Pericardium fibroblast (primary cell): Measurements from ENCODE around the gene C17orf50. TPM values are rescaled to one million over a fixed set of nuclear protein-coding genes. Genes with fewer than 3 reads are reported as not detected.

Experiments
- total RNA-seq: library from RNA; depleted of rRNA; stranded (reverse); fragments of >200 nt; gene quantifications from 2 replicates; pipeline ENCODE4 v1.2.3, GENCODE V29; 2015

Gene C17orf50
- not detected in 2 replicates for total RNA-seq

DNA sequence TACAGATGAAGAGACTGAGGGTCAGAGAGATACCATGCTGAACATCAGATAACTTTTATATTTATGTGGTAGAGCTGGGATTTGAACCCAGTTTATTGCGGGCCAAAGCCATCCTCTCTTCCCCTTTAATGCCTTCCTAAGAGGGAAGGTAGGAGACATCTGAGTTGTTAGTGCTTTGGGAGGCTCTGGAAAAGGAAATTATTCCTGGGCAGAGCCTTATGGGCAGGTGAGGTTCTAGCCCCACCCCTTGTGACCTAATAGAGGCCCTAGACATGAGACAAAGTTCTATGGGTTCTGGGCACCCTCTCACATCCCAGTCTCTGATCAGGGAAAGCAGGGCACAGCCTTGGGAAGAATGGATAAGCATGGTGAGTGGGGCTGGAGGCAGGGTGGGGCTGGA, at the start of gene C17orf50:
Gene C17orf50 (plus strand): TSS at position 301 of the 400 bp plus-strand sequence. CDS start 55 bp downstream, at position 356.

DNA sequence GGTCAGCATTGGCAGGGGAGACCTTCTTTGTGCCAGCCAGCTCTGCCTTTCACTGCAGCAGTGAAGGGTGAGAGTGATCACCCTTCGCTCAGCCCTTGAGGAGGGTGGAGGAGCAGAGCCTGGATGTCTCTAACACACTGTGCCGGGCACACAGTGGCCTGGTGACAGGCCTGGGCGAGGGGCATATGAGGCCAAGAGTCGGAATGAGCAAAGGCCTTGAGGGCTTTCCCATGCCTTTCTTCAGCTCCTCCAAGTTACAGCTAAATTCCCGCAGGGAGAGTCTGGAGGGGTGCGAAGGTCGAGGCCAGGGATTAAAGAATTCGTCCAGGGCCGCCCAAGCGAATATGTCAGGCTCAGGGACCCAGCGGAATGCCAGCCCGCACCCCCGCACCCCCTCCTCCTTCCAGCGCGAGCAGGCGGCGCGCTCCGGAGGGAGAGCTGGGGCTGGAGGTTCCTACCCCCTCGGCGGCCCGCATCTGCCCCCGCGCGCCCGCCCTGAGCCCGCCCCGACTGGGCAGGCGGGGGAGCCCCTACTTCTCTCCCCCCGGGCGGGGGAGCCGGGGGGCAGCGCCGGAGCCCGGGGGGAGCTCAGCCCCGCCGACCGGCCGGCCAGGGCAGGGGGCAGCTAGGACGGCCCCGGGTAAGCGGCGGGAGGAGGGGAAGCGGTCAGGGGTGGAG, 29.3 kb upstream of the C17orf50 start, which contains the start of gene RASL10B:
Gene RASL10B (plus strand): TSS at position 401 of the 678 bp plus-strand sequence. CDS start 3,546 bp downstream, outside the sequence.

DNA sequence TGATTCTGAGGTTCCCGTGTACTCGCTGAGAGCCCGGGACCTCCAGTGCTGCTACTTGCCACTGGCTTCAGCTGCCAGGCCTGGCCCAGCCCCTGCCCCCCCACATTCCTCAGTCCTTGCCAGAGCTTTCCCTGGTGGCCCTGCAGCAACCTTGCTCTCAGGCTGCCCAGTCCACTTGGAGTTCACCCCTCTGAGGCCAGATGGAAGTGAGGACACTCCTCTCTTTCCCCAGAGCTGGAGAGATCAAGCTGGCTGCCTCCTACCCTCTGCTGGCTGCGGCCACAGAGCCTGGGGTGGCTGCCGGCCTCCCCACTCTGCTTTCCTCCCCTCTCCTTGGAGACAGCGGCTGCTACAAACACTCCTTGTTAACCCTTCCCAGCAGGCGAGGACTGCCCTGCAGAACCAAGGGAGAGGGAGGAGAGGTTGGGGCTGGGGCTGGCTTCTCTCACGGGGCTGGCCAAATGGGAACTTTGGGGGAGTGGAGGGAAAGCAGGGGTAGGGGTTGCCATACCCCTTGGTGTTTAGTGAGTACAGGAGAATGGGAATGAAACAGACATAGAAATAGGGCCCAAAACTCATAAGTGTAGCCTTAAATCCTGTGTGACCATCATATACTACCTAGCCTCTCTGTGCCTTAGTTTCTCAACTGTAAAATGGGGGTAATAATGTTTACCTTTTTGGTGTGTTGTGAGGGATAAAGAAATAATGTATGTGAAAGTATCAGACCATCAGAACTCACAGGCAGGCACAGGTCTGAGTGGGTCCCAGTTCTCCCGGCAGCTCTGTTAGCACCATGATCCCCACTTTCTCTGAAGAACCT, 7.5 kb upstream of the C17orf50 start, which contains the start of gene GAS2L2:
Gene GAS2L2 (minus strand): TSS at position 295 of the 820 bp plus-strand sequence. CDS start 389 bp downstream, outside the sequence.

DNA sequence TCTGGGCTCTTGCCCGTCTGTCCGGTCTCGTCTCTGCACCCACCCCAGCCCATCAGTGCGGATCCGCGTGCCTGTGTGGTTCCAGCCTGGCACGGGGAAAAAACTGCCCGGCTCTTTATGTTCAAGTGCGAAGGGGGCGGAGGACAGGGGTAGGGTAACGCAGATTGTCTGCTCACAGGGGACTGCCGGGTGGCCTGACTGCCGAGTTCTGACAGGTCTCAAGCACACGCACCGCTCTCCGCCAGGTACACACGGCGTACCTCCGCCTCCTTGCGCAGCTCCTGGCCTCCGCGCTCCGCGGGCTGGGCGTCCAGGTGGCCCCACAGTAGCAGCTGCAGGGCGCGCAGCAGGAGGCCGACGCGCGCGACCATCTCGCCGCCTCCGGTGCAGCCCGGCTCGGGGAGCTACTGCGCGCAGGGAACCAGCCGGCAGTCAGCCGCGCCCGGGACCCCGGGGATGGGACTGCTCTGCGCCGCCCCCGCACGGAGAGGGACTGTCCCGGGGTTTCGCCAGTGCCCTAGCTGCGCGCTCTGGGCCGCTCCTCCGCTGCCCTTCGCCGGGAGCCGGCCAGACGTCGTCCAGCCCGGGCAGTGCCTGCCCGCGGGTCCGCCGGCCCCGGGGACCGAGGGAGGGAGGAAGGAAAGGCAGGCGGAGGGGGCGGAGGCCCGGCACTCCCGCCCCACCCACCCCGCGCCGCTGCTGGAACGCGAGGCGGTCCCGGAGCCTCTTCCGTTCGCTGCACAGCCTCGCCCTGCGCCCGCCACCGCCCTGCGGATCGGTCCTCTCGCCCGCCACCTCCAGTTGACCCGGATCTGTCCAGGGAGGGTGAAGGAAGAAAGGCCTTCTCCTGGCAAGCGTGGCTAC, 34.6 kb downstream of the C17orf50 start, which contains the start of gene MMP28:
Gene MMP28 (minus strand): TSS at position 635 of the 864 bp plus-strand sequence. CDS start 264 bp downstream, at position 371.

DNA sequence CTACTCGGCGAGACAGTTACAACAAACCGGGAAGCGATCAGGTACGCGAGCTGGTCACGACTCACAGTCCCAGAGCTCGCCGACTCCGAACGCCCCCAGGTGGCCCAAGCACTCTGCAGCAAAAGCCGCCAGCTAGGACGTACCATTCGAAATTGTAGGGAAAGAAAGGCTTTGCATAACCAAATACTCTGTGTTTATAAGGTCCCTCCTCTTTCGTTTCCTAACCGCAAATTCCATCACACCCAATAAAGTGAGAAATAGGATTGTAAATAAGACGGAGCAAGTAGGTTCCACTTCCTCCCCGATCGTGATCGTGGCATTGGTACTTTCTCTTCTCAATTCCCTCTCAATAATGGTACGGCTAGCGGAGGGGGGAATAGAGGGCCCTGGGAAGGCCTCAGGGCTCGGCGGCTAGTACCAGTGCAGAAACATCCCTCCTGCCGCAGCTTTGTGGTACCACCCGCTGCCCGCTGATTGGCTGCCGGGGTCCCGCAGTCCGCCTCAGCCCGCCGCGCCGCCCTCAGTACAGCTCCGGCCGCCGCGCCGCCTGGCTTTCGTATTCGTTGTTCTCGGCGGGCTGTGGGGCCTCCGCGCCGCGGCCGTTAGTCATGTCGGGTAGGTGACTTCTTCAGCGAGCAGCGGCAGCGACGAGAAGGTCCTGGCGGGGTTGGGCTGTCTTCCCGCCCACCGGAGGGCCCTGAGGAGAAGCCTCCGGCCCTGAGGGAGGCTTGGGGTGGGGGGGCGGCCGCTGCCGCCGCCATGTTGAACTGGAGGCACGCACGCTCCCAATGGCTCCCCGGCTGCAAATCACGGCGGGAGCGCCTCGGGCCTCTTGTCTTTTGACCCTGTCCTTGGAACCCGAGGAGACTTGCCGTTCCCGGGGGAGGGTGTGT, 48.5 kb downstream of the C17orf50 start, which contains the start of gene TAF15:
Gene TAF15 (plus strand): TSS at position 523 of the 893 bp plus-strand sequence. CDS start 86 bp downstream, at position 609.

Other genes starting within 250 kb of the C17orf50 start
- gene SLFN12L, start 223.2 kb upstream of the C17orf50 start, total RNA-seq: not detected in 2 replicates
- gene SLFN14, start 200.1 kb upstream of the C17orf50 start, total RNA-seq: not detected in 2 replicates
- 5.8 and 7.2 TPM in 2 replicates for gene PEX12, start 182.3 kb upstream of the C17orf50 start, total RNA-seq
- 43.6 and 52.9 TPM in 2 replicates for gene AP2B1, start 173.6 kb upstream of the C17orf50 start, total RNA-seq
- 9.6 and 11.9 TPM in 2 replicates for gene RASL10B, start 29.2 kb upstream of the C17orf50 start, total RNA-seq
- gene GAS2L2, start 7.6 kb upstream of the C17orf50 start, total RNA-seq: 0.23 TPM in 1 of 2 replicates, not detected in the other
- 8.5 and 12.9 TPM in 2 replicates for gene MMP28, start 34.8 kb downstream of the C17orf50 start, total RNA-seq
- gene TAF15, start 48.6 kb downstream of the C17orf50 start, total RNA-seq: 17.7 and 40.2 TPM in 2 replicates
- gene HEATR9, start 108.0 kb downstream of the C17orf50 start, total RNA-seq: not detected in 2 replicates
- not detected in 2 replicates for gene CCL5, start 119.5 kb downstream of the C17orf50 start, total RNA-seq
- gene RDM1, start 169.9 kb downstream of the C17orf50 start, total RNA-seq: 0.70 TPM in 1 of 2 replicates, not detected in the other
- not detected in 2 replicates for gene LYZL6, start 182.8 kb downstream of the C17orf50 start, total RNA-seq
- not detected in 2 replicates for gene CCL16, start 220.6 kb downstream of the C17orf50 start, total RNA-seq
- gene CCL14, start 225.8 kb downstream of the C17orf50 start, total RNA-seq: not detected in 2 replicates
- not detected in 2 replicates for gene CCL15, start 240.7 kb downstream of the C17orf50 start, total RNA-seq